GM04503 (cell line): ENCODE data around the gene TOM1L2.
"Not testable (repeated sequence)": the region's sequence is repeated elsewhere in the genome, so short reads cannot be mapped to it uniquely, and the experiment has no call there.

Experiments
- DNase-seq: peaks from one replicate; pipeline ENCODE4 v3.0.0-alpha.2; 2012; ENCODE audit warnings: low read depth

The TOM1L2 gene

DNA sequence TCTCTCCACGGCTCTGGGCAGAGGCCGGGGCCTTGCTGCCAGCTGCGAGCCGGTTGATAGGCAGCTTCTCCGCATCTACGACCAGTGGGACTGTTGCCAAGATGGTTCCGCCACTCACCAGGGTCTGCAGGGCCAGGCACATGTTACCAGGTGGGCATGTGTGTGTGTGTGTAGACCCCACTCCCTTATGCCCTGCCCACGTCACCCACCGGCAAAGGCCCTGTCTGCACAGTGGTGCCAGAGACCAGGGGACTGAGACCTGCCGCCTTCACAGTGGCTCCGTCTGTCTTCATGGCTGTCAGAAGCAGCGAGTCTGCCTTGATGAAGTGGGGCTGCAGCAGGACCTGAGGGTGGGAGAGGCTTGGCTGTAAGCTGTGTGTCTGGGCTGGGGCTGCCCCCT is 153.1 kb downstream of the TOM1L2 start:
- DNase-seq: no peak

- no peak for DNase-seq
Observed at GRCh38 chr17:17818088-17818526, 154.1 kb downstream of the TOM1L2 start.

DNA sequence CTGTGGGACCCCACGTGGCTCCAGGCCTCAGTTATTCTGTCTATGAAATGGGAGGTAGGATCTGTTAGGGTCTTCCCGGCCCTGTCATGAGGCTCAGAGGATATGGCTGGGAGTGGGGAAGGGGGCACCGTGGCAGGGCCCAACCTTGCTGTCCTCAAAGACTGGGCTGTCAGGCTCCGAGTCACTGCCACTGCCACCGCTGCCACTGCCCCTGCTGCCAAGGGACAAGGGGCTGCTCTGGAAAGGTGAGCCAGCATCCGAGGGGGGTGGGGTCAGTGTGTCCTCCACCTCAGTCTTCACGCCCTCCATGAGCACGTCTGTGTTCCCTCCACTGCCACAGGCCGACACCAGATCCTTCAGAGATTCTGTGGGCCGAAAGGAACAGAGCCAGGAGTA is 154.7 kb downstream of the TOM1L2 start:
- no peak for DNase-seq

GRCh38 chr17:17816831-17817551 is 155.2 kb downstream of the TOM1L2 start:
- no peak for DNase-seq

DNA sequence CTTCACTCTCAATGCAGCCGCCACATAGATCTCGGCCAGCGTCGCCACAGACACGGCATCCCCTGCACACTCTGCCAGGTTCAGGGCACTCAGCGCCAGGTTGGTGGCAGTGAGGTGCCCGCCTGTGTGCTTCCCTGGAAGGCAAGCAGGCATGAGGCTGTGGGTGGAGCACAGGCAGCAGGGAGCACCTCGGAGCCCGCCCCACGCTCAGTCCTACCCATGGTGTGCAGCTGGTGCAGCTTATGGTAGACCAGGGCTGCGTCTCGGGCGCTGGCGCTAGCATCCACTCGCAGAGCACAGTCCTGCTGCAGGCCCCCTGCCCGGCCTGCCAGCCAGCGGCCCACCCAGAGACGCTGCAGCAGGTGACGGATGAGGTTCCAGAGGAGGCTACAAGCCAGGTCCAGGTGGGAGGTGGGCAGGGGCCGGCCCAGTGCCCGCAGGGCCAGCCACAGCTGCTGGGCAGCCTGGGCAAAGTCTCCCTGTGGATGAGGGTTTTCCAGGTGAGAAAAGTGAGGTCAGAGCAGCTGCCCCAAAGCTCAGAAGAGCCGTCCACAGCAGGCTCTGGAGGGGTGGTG is 155.9 kb downstream of the TOM1L2 start:
- no peak for DNase-seq

DNA sequence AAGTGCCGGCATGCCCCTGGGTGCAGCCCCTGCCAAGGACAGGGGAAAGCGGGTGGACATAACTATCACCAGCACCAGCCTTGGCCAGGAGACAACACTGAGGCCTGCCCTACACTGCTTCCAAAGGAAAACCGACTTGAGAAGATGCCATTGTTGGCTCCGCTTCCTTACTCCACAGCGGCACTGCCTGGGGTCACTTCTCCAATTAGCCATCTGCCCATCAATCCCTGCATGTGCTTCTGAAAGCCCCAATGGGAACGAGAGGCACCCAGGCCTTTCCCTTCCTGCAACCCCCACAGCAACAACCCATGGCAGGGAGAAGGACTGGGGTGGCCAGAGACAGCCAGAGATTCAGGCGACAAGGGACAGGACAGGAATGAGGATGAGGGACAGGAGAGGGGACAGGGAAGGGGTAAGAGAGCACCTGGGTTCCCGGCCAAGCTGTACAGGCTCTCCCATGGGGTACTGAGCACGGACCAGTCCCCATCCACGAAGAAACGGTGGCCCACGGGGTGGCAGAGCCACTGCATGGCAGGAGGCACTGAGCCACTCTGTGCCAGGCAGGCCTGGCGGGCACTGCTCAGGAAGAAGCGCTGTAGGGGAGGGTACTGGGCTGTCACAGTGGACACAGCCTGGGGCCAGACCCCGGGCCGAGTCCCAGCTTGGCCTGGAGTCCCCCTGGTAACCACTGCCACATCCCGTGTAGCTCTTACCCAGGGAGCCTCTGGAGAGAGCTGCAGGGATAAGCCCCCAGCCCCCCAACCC is 156.6 kb downstream of the TOM1L2 start:
- no peak for DNase-seq

GRCh38 chr17:17815062-17815406 is 157.2 kb downstream of the TOM1L2 start:
- no peak for DNase-seq

DNA sequence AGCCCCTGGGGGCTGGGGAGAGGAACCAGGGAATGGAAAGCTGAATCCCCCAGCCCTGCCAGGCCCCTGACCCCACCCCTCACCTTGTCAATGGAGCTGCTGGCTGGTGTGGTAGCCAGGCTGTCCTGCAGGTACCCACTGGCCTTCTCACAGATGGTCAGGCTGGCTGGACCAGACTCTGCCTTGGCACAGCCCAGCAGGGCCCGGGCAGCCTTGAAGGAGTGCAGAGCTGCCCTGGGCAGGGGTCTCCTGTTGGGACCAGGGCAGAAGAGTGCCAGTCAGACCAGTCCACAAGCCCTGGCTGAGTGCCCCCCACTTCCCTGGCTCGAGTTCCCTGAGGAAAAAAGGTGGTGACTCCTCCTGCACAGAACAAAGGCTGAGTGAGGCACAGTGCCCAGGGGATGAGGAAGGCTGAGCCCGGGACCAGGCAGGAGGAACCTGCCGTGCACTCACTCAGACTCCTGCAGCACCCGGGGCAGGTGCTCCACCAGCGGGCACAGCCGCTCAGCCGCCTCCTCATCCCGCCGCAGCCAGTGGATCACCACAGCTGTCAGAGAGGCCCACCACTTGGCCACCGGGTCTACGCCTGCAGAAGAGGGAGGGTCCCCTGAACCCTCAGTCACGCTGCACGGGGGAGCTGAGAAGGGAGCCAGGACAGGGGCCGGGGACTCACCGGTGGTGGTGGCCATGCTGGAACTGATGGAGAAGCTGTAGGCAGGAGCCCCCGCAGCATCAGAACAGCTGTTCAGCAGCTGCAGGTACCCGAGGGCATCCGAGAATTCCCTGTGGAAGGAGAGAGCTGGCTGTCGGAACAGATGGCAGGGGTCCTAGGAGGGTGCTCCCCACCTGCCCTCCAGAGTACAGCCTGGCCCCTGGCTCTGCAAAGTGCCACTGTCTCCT is 157.8 kb downstream of the TOM1L2 start:
- DNase-seq: no peak

DNA sequence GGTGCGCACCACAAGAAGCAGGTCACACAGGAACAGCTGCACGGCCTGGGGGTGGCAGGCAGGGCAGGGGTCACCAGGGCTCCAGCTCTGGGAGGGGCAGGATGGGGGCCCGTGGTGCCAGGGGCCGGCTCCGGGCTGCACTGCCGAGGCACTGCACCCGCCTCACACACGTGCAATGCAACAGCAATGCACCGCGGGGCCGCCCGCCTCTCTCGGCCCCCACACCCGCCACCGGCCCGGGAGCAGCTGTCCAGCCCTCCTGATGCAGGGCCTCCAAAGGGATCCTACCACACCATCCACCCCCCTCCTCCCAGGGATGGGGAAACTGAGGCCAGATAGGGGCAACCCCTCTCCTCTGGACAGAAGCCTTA is 158.5 kb downstream of the TOM1L2 start:
- no peak for DNase-seq

DNA sequence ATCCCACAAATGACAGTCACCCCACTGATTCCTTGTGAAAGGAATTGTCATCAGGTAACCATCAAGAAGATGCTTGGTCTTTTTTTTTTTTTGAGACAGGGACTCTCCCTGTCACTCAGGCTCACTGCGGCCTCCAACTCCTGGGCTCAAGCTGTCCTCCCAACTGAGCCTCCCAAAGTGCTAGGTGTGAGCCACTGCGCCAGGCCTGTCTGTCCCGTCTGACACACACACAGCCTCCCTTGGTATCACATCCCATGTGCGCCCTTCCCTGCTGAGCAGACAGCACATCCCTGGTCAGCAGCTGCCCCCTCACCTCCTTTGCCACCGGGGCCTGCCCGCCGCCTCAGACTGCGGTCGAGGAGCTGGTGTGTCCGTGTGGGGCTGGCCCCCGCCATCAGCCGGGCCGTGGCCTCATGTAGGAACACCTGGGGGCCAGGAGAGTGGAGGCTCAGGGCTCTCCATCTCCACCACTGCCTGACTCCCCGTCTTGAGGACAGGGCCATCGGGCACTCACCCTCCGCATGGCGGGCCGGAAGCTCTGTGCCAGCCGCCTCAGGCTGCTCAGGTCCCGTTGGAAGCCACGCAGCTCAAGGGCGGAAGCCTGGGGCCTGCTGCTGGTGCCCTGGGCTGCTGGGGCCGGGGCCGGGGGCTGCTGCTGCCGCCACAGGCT is 159.0 kb downstream of the TOM1L2 start:
- no peak for DNase-seq

GRCh38 chr17:17812211-17813054 is 159.8 kb downstream of the TOM1L2 start:
- no peak for DNase-seq

GRCh38 chr17:17811381-17812210 is 160.6 kb downstream of the TOM1L2 start:
- DNase-seq: no peak

- no peak for DNase-seq
Observed at GRCh38 chr17:17810895-17811248, 161.3 kb downstream of the TOM1L2 start.

GRCh38 chr17:17810084-17810894 is 161.9 kb downstream of the TOM1L2 start:
- DNase-seq: no peak

DNA sequence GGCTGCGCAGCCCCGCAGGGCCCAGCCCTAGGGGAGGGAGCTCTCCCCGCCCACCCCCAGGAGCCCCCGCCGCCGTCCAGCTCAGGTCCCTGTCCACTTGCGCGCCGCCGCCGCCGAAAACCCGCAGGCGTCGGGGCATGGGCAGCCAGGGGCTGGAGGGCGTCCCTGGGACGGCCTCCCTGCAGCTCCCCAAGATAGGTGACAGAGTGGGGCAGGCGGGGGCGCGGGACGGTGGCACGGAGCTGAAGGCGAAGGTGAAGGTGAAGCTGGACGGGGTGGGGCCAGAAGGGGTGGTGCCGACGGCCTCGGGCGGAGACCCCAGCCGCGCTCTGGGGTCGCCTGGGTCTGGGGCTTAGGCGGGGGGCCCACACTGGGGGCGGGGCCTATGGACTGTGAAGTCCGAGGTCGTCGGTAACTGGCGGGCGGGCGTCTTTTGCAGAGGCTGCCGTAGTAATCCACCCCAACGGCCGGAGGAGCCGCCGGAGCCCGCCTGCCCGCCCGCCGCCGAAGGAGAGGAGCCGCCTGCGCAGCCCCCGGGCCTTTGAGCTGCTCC is 162.6 kb downstream of the TOM1L2 start:
- DNase-seq: no peak

DNA sequence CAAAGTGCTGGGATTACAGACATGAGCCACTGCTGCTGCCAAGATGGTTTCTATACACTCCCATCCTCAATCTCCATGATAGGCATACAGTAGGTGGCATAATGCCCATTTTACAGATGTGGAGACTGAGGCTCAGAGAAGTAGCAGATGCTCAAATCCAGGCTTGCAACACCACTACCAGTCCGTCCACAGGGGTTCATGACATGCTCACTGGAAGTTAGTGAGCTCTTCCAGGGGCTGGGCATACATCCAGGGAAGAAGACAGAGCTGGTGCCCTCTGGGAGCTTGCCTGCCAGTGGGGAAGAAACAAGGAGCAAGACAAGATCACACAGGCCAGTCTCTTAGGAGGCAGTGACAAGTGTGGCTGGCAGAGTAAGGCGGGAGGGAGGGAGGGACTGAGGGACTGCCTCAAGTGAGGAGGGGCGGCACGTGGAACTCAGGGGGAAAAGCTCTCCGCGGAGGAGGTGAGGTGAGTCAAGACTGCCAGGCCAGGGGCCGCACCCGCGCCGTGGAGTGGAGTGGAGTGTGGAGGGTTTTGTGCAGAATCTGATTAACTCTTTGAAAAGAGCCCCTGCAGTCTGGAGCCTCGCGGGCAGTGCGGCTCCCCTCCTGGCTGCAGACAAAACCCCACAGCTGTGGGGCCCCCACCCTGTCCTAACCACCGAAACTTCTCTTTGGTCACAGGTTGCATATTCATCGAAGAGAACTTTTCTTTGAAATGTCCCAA is 163.3 kb downstream of the TOM1L2 start:
- DNase-seq: peak; percentile 18

DNA sequence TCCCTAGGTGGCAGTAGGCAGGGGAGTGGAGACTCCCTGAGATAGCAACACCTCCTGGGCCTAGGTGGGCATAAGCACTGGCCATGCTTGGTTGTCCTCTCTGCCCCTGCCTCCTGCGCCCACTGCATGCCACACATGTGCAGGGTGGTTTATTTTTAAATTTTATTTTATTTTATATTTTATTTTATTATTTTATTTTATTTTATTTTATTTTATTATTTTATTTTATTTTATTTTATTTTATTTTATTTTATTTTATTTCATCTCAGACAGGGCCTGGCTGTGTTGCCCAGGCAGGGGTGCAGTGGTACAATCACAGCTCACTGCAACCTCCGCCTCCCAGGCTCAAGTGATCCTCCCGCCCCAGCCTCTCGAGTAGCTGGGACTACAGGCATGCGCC is 164.0 kb downstream of the TOM1L2 start:
- DNase-seq: not testable (repeated sequence)

DNA sequence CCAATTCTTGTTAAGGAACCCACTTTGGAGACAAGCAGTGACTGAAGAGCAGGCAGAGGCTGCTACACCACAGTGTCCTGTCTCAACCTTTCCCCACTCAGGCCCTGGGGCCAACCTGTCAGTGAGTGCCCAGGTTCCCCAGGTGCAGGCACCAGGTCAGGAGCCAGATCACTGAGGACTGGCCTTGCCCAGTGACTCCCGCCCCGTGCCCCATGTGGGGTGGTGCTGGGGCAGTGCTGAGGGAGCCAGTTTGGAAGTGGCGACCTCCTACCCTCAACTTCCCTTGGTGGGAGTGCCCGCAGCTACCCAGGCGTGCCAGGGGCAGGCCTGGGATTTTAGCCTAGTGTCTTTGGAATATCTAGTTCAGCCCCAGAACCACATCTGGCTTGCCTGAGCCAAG is 164.8 kb downstream of the TOM1L2 start:
- no peak for DNase-seq
